B cell (primary cell): Measurements from ENCODE around the gene COL13A1. TPM values are rescaled to one million over a fixed set of nuclear protein-coding genes. Genes with fewer than 3 reads are reported as not detected.

Experiments used
- ATAC-seq: fragments of 200-7000 bp; cut with Tn5 transposase; one replicate; pipeline ENCODE4 v1.10.0; 2021; ENCODE audit warnings: low read depth, mild to moderate bottlenecking, moderate number of reproducible peaks, moderate library complexity
- CTCF ChIA-PET: fragments of 350-600 bp; sonication (Branson Sonifier 250); formaldehyde crosslinking; loops from one replicate; lab custom pipeline; 2021; ENCODE audit warnings: antibody characterized with exemption, inconsistent platforms; lab: Charles Lee
- POLR2A ChIA-PET: fragments of 350-600 bp; sonication (Branson Sonifier 250); formaldehyde crosslinking; loops from one replicate; lab custom pipeline; 2021; ENCODE audit warnings: antibody characterized with exemption; lab: Charles Lee
- DNase-seq: peaks from one replicate; pipeline ENCODE4 v3.0.0; 2013
- H2AFZ ChIP-seq: 2 replicates; pipeline ENCODE4 v1.6.1; 2012; ENCODE audit warnings: mild to moderate bottlenecking, low read depth, low read length; ENCODE audit not compliant: insufficient read depth, poor library complexity, severe bottlenecking
- H3K27ac ChIP-seq, 2 donors: 1 replicate in 1 of 2; 2 replicates in 1 of 2; pipeline ENCODE4 v1.5.1; 2012 to 2013; ENCODE audit warnings: low read length in 2 of 2, mild to moderate bottlenecking in 2 of 2, moderate library complexity in 1 of 2
- H3K27me3 ChIP-seq, 4 experiments: fragments of 200-600 bp in 1 of 4; sonication (generic) in 1 of 4; replicated peaks in 1 of 4; 1 replicate in 2 of 4; 2 replicates in 2 of 4; pipeline versions ENCODE4 v1.6.1 to v1.7.0; 2013 to 2016; ENCODE audit warnings: low read length in 3 of 4, mild to moderate bottlenecking in 2 of 4, mixed read lengths in 1 of 4, moderate library complexity in 1 of 4; ENCODE audit not compliant: insufficient read depth in 4 of 4, control insufficient read depth in 3 of 4; ENCODE audit errors: control extremely low read depth in 1 of 4
- H3K36me3 ChIP-seq, 2 experiments: replicated peaks in 1 of 2; 1 replicate in 1 of 2; 2 replicates in 1 of 2; pipeline versions ENCODE4 v1.6.1 to v1.7.1; 2013; ENCODE audit warnings: low read length in 1 of 2; ENCODE audit not compliant: insufficient read depth in 2 of 2, control insufficient read depth in 1 of 2; ENCODE audit errors: control extremely low read depth in 1 of 2, extremely low read depth in 1 of 2
- H3K4me1 ChIP-seq, 2 donors: fragments of 200-600 bp in 1 of 2; sonication (generic) in 1 of 2; 1 replicate in 1 of 2; 2 replicates in 1 of 2; pipeline versions ENCODE4 v1.5.1 to v1.6.1; 2013 to 2017; ENCODE audit warnings: low read length in 2 of 2; ENCODE audit not compliant: control insufficient read depth in 2 of 2, insufficient read depth in 2 of 2
- H3K4me2 ChIP-seq: replicated peaks from 2 replicates; pipeline ENCODE3; 2012; ENCODE audit warnings: mild to moderate bottlenecking, low read depth, low read length; ENCODE audit not compliant: poor library complexity, severe bottlenecking
- H3K4me3 ChIP-seq, 5 experiments: fragments of 200-600 bp in 1 of 5; sonication (generic) in 1 of 5; 1 replicate in 3 of 5; 2 replicates in 2 of 5; pipeline versions ENCODE4 v1.5.1 to v1.7.0; 2011 to 2016; ENCODE audit warnings: low read length in 4 of 5, mild to moderate bottlenecking in 4 of 5, low read depth in 2 of 5, control low read depth in 1 of 5, moderate library complexity in 1 of 5; ENCODE audit not compliant: insufficient read depth in 1 of 5; ENCODE audit errors: control extremely low read depth in 1 of 5, extremely low read depth in 1 of 5
- H3K79me2 ChIP-seq: fragments of 200-600 bp; sonication (generic); one replicate; pipeline ENCODE4 v1.6.0; 2016; ENCODE audit warnings: low read length; ENCODE audit not compliant: control insufficient read depth, insufficient read depth
- H3K9ac ChIP-seq: fragments of 200-600 bp; sonication (generic); 2 replicates; pipeline ENCODE4 v1.6.1; 2017; ENCODE audit warnings: mild to moderate bottlenecking, low read length, moderate library complexity
- H3K9me3 ChIP-seq, 3 donors: one replicate each; pipeline versions ENCODE4 v1.6.1 to v1.7.1; 2013; ENCODE audit warnings: low read length in 2 of 3; ENCODE audit not compliant: control insufficient read depth in 2 of 3, insufficient read depth in 1 of 3; ENCODE audit errors: control extremely low read depth in 1 of 3
- H4K20me1 ChIP-seq: 2 replicates; pipeline ENCODE4 v1.6.0; 2012; ENCODE audit warnings: mild to moderate bottlenecking, low read length; ENCODE audit not compliant: insufficient read depth, control insufficient read depth, poor library complexity, severe bottlenecking
- H3K27ac Mint-ChIP-seq: one replicate; pipeline ENCODE4 v1.8.0; 2021; ENCODE audit warnings: mixed read lengths
- H3K27me3 Mint-ChIP-seq: one replicate; pipeline ENCODE4 v1.8.0; 2021; ENCODE audit warnings: mixed read lengths
- H3K4me1 Mint-ChIP-seq: one replicate; pipeline ENCODE4 v1.8.0; 2021; ENCODE audit warnings: mixed read lengths
- H3K4me3 Mint-ChIP-seq: one replicate; pipeline ENCODE4 v1.8.0; 2021; ENCODE audit warnings: mixed read lengths
- H3K9me3 Mint-ChIP-seq: one replicate; pipeline ENCODE4 v1.8.0; 2022; ENCODE audit warnings: mixed read lengths; ENCODE audit not compliant: insufficient read depth
- CTCF ChIP-seq: fragments of 200-600 bp; IDR thresholded peaks from one replicate; pipeline ENCODE4 v1.8.0; 2022; ENCODE audit warnings: antibody characterized with exemption, mild to moderate bottlenecking
- EZH2 ChIP-seq: IDR thresholded peaks from 2 replicates; pipeline ENCODE4 v1.6.1; 2012; ENCODE audit warnings: borderline replicate concordance, low read depth, mild to moderate bottlenecking, moderate library complexity, low read length; ENCODE audit not compliant: insufficient read depth, poor library complexity, severe bottlenecking
- WGBS: methylation state at CpG from one replicate; pipeline ENCODE4 v1.1.5; 2013; ENCODE audit warnings: missing lambda C conversion rate; ENCODE audit not compliant: insufficient coverage; 5-methylcytosine and 5-hydroxymethylcytosine counted together
- intact Hi-C: fragments of 100-400 bp; cut with micrococcal nuclease; formaldehyde crosslinking; loops from one replicate; pipeline ENCODE4 v1.10.0; 2022
- polyA plus RNA-seq: library from polyadenylated mRNA; depleted of rRNA; stranded (reverse); fragments of >200 nt; gene quantifications from 2 replicates; pipeline ENCODE4 v1.2.3, GENCODE V29; 2012
- total RNA-seq, 2 donors: library from RNA; stranded (reverse); fragments of 120-200 nt in 1 of 2; gene quantifications; 1 replicate in 1 of 2; 2 replicates in 1 of 2; pipeline versions ENCODE4 v1.2.3 to v1.2.4, GENCODE V29; 2013 to 2022

COL13A1 gene
- total and polyA plus RNA-seq, 2 donors (not counting 1 experiment from before 2014, with no cell fraction given): not detected

DNA sequence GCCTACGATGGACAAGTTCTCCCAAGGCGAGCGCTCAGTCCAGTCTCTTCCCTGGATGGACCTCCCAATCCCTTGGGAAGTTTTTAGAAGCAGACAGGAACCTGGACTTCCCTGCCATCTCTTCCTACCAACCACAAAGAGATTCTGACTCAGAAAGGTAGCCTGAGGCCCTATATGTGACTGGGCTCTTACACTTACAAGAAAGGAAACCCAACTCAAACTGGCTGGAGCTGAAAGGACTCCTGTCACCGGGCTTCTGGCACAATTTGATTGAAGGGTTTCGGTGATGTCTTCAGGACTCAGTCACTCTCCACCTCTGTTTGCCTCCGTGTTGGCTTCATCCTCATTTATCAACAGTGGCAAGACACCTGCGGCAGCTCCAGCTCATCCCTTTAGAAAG, 3.7 kb upstream of the COL13A1 start:
- CTCF ChIA-PET: no interaction called here
- intact Hi-C loops: no loop called here
- Histone ChIP-seq H4K20me1 (no peaks in the 10 kb centered on the region), H3K9ac (no peak overlapping the region), H3K36me3 (no peaks in the 10 kb centered on the region), H3K27ac (no peak overlapping the region), H3K9me3 (peaks cover 2 to 6% (median 3%) of the 10 kb centered on the region in 3 donors), H3K4me1 (peaks cover 5% of the 10 kb centered on the region in 2 donors), H3K4me2 (no peak overlapping the region), H3K27me3 (peaks cover 0 to 40% (median 7%) of the 10 kb centered on the region in 4 experiments), H3K79me2 (no peaks in the 10 kb centered on the region), H3K4me3 (no peak overlapping the region), H2AFZ (no peak overlapping the region)
- Mint-ChIP-seq H3K27ac (no peak overlapping the region), H3K4me3 (no peak overlapping the region), H3K4me1 (peaks cover 6% of the 10 kb centered on the region), H3K9me3 (no peaks in the 10 kb centered on the region), H3K27me3 (peaks cover 46% of the 10 kb centered on the region)
- POLR2A ChIA-PET: no interaction called here
- TF ChIP-seq EZH2: no peak
- no peak for TF ChIP-seq CTCF
- ATAC-seq (no peak), DNase-seq (no peak)
- WGBS: 100% methylated on average over 5 of the region's 7 CpGs

DNA sequence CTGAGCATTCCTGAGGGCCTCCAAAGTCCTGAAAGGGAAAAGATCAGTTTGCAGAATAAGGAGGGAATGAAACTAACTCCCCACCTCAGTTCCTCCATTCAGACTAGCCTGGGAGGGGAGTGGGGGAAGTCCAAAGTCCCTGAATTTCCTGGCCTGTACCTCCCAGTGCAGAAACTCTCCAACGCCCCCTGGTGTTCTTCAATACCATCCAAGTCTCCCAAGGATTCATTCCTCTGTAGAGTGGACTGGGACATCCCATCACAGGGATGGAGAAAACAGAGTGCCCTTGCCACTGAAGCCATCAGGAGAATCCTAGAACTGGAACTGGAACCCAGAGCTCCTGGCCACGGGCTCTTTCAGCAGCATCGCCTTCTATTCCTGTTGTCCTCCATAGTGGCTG, 1.6 kb upstream of the COL13A1 start:
- H4K20me1 ChIP-seq: no peaks in the 10 kb centered on the region
- no peak overlapping the region for H3K27ac Mint-ChIP-seq
- no peaks in the 10 kb centered on the region for H3K36me3 ChIP-seq
- ChIA-PET CTCF (interaction anchor here (1.0 kb wide), 1 partner anchor 562 kb away, joined by 3 read pairs; no protein-coding TSS in a partner anchor), POLR2A (no interaction called here)
- H3K4me3 Mint-ChIP-seq: no peak overlapping the region
- no peak overlapping the region for H3K4me2 ChIP-seq
- H3K27ac ChIP-seq: no peak overlapping the region
- peaks cover 6% of the 10 kb centered on the region for H3K4me1 Mint-ChIP-seq
- H3K9me3 ChIP-seq: peaks cover 2 to 4% (median 3%) of the 10 kb centered on the region in 3 donors
- peaks cover 5% of the 10 kb centered on the region in 2 donors for H3K4me1 ChIP-seq
- no peak for DNase-seq
- TF ChIP-seq EZH2: no peak
- TF ChIP-seq CTCF: no peak
- no peak for ATAC-seq
- H3K79me2 ChIP-seq: no peaks in the 10 kb centered on the region
- no peak overlapping the region for H3K9ac ChIP-seq
- H2AFZ ChIP-seq: no peak overlapping the region
- H3K4me3 ChIP-seq: no peak overlapping the region
- H3K9me3 Mint-ChIP-seq: no peaks in the 10 kb centered on the region
- intact Hi-C loops: no loop called here
- H3K27me3 ChIP-seq: peaks cover 0 to 52% (median 12%) of the 10 kb centered on the region in 4 experiments
- peaks cover 49% of the 10 kb centered on the region for H3K27me3 Mint-ChIP-seq
- WGBS: 46% methylated on average over 3 of the region's 3 CpGs
